SK-N-SH treated with all-trans-retinoic acid at 6 μM for 48 hours (cell line): Measurements from ENCODE around the gene RPL32.
A peak's percentile ranks its signal among the peaks of the same experiment; 100 is the strongest.

Experiments
- ATAC-seq: fragments of 200-7000 bp; cut with Tn5 transposase; 3 replicates; pipeline ENCODE4 v1.9.1; 2020; ENCODE audit warnings: mild to moderate bottlenecking, moderate library complexity
- ARNTL ChIP-seq: fragments of 450-650 bp; formaldehyde crosslinking; IDR thresholded peaks from 2 replicates; pipeline ENCODE4 v1.5.0; 2020; ENCODE audit warnings: low read depth, mild to moderate bottlenecking, moderate library complexity, borderline replicate concordance
- BACH2 ChIP-seq: fragments of 250-450 bp; sonication (Bioruptor Pico); IDR thresholded peaks from 2 replicates; pipeline ENCODE4 v1.9.0; 2021; ENCODE audit warnings: mild to moderate bottlenecking, borderline replicate concordance
- CREB5 ChIP-seq: fragments of 250-450 bp; sonication (Bioruptor Pico); IDR thresholded peaks from 2 replicates; pipeline ENCODE4 v1.5.1; 2020; ENCODE audit warnings: low read depth, mild to moderate bottlenecking, moderate library complexity
- CSRNP3 ChIP-seq: fragments of 250-450 bp; sonication (Bioruptor Pico); IDR thresholded peaks from 2 replicates; pipeline ENCODE4 v1.5.1; 2021; ENCODE audit warnings: mild to moderate bottlenecking, moderate library complexity
- GLIS3 ChIP-seq: fragments of 250-450 bp; sonication (Bioruptor Pico); IDR thresholded peaks from 2 replicates; pipeline ENCODE4 v1.5.0; 2020; ENCODE audit warnings: mild to moderate bottlenecking, moderate library complexity
- ISL1 ChIP-seq: fragments of 250-450 bp; sonication (Bioruptor Pico); IDR thresholded peaks from 2 replicates; pipeline ENCODE4 v2.1.2; 2022; ENCODE audit warnings: mild to moderate bottlenecking, moderate library complexity
- OSR1 ChIP-seq: fragments of 250-450 bp; sonication (Bioruptor Pico); IDR thresholded peaks from 2 replicates; pipeline ENCODE4 v1.8.0; 2022; ENCODE audit warnings: moderate library complexity, mild to moderate bottlenecking, inconsistent platforms
- PATZ1 ChIP-seq: fragments of 250-450 bp; sonication (Bioruptor Pico); IDR thresholded peaks from 2 replicates; pipeline ENCODE4 v1.8.0; 2020; ENCODE audit warnings: mild to moderate bottlenecking, moderate library complexity, borderline replicate concordance
- PPARA ChIP-seq: fragments of 250-450 bp; sonication (Bioruptor Pico); IDR thresholded peaks from 2 replicates; pipeline ENCODE4 v1.5.0; 2020; ENCODE audit warnings: mild to moderate bottlenecking, borderline replicate concordance
- RARB ChIP-seq: fragments of 250-450 bp; sonication (Bioruptor Pico); IDR thresholded peaks from 2 replicates; pipeline ENCODE4 v1.8.0; 2021; ENCODE audit warnings: mild to moderate bottlenecking, moderate library complexity
- SNAI2 ChIP-seq: fragments of 250-450 bp; sonication (Bioruptor Pico); IDR thresholded peaks from 2 replicates; pipeline ENCODE4 v1.5.0; 2020; ENCODE audit warnings: mild to moderate bottlenecking, moderate library complexity
- TCF4 ChIP-seq: fragments of 250-450 bp; sonication (Bioruptor Pico); IDR thresholded peaks from 2 replicates; pipeline ENCODE4 v1.8.0; 2021; ENCODE audit warnings: mild to moderate bottlenecking, moderate library complexity, borderline replicate concordance
- ZC3H10 ChIP-seq: fragments of 250-450 bp; sonication (Bioruptor Pico); IDR thresholded peaks from 2 replicates; pipeline ENCODE4 v1.5.1; 2021; ENCODE audit warnings: mild to moderate bottlenecking, moderate library complexity
- ZFP3 ChIP-seq: fragments of 250-450 bp; sonication (Bioruptor Pico); IDR thresholded peaks from 2 replicates; pipeline ENCODE4 v1.5.0; 2020; ENCODE audit warnings: mild to moderate bottlenecking, moderate library complexity
- ZFP30 ChIP-seq: fragments of 450-650 bp; formaldehyde crosslinking; IDR thresholded peaks from 2 replicates; pipeline ENCODE4 v1.5.0; 2022; ENCODE audit warnings: mild to moderate bottlenecking, moderate library complexity
- ZNF565 ChIP-seq: fragments of 450-650 bp; formaldehyde crosslinking; conservative IDR thresholded peaks from 2 replicates; pipeline ENCODE4 v1.5.0; 2020; ENCODE audit warnings: low read depth, mild to moderate bottlenecking, moderate library complexity
- ZNF70 ChIP-seq: fragments of 450-650 bp; formaldehyde crosslinking; IDR thresholded peaks from 2 replicates; pipeline ENCODE4 v1.5.0; 2020; ENCODE audit warnings: mild to moderate bottlenecking, moderate library complexity
- ZNF8 ChIP-seq: fragments of 450-650 bp; formaldehyde crosslinking; IDR thresholded peaks from 2 replicates; pipeline ENCODE4 v1.5.0; 2020; ENCODE audit warnings: mild to moderate bottlenecking, moderate library complexity

The RPL32 gene

GRCh38 chr3:12878141-12878574 is 36.8 kb upstream of the RPL32 start (continued):
- TF ChIP-seq CREB5 (no peak), PATZ1 (CRISPR knock-in tag) (no peak), GLIS3 (CRISPR knock-in tag) (no peak)
- TF ChIP-seq, all 23 proteins: peak for 0

GRCh38 chr3:12877040-12877439 is 35.7 kb upstream of the RPL32 start:
- TF ChIP-seq PATZ1 (CRISPR knock-in tag), result no peak
- TF ChIP-seq ZFP3, result no peak
- no peak for TF ChIP-seq ZNF70 (CRISPR knock-in tag)
- TF ChIP-seq SNAI2, result no peak
- TF ChIP-seq OSR1 (CRISPR knock-in tag), result no peak
- no peak for TF ChIP-seq CSRNP3 (CRISPR knock-in tag)
- TF ChIP-seq ZNF565 (CRISPR knock-in tag), result no peak
- TF ChIP-seq ZFP30 (CRISPR knock-in tag), result no peak
- TF ChIP-seq ZNF8 (CRISPR knock-in tag), result no peak
- TF ChIP-seq ISL1 (CRISPR knock-in tag), result no peak
- no peak for TF ChIP-seq RARB
- TF ChIP-seq ARNTL (CRISPR knock-in tag), result no peak
- no peak for TF ChIP-seq ZC3H10
- TF ChIP-seq PPARA, result no peak
- ATAC-seq, result no peak

- ATAC-seq, result peak; percentile 86
These were observed 34.8 kb upstream of the RPL32 start for GRCh38 chr3:12875857-12876836.

More at GRCh38 chr3:12875857-12876836, 34.8 kb upstream of the RPL32 start:
- no peak for TF ChIP-seq PATZ1 (CRISPR knock-in tag)
- TF ChIP-seq CSRNP3 (CRISPR knock-in tag), result no peak
- no peak for TF ChIP-seq BACH2 (CRISPR knock-in tag)
- TF ChIP-seq ARNTL (CRISPR knock-in tag), result no peak
- no peak for TF ChIP-seq ZNF8 (CRISPR knock-in tag)
- no peak for TF ChIP-seq ZC3H10
- TF ChIP-seq ISL1 (CRISPR knock-in tag), result no peak
- TF ChIP-seq TCF4 (CRISPR knock-in tag), result no peak
- TF ChIP-seq ZNF565 (CRISPR knock-in tag), result no peak
- TF ChIP-seq CREB5, result no peak
